ENCODE results near the gene RALGPS1. TPM values are rescaled to one million over a fixed set of nuclear protein-coding genes. Genes with fewer than 3 reads are reported as not detected.

RALGPS1 gene
- total and polyA plus RNA-seq, 2 of the 13 experiments (the other 11 are each of a cell fraction or from before 2014, with no cell fraction given): 3.7 to 6.5 TPM

DNA sequence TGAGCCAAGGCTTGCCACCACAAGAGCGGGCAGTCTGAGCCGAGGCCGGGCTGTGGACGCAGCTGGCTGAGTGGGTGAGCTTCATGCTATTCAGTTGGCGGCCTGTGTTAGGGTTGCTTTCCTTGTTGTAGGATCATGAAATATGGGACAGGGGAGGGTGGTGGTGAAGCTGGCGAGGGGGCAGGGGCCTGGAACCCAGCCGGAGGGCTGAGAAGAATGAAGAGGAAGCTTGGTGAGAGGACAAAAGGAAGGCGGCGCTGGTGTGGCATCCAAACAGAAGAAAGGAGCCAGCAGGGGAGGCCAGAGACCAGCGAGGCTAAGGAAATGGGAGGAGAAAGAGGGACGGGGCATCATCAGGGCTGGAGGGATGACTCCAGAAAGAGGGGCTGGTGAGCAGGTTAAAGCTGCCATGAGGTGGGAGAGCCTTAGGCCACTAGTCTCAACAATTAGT lies 18.3 kb downstream of the RALGPS1 start (continued):
- TF ChIP-seq RBFOX2 (IDR thresholded peaks at IDR 0.05; ENCODE audit: low read depth, low read length) (no peak), RFXANK (CRISPR knock-in tag; IDR thresholded peaks at IDR 0.05) (no peak), TBX3 (IDR thresholded peaks at IDR 0.05; ENCODE audit: borderline replicate concordance) (no peak)
- TF ChIP-seq, protein P1, sequence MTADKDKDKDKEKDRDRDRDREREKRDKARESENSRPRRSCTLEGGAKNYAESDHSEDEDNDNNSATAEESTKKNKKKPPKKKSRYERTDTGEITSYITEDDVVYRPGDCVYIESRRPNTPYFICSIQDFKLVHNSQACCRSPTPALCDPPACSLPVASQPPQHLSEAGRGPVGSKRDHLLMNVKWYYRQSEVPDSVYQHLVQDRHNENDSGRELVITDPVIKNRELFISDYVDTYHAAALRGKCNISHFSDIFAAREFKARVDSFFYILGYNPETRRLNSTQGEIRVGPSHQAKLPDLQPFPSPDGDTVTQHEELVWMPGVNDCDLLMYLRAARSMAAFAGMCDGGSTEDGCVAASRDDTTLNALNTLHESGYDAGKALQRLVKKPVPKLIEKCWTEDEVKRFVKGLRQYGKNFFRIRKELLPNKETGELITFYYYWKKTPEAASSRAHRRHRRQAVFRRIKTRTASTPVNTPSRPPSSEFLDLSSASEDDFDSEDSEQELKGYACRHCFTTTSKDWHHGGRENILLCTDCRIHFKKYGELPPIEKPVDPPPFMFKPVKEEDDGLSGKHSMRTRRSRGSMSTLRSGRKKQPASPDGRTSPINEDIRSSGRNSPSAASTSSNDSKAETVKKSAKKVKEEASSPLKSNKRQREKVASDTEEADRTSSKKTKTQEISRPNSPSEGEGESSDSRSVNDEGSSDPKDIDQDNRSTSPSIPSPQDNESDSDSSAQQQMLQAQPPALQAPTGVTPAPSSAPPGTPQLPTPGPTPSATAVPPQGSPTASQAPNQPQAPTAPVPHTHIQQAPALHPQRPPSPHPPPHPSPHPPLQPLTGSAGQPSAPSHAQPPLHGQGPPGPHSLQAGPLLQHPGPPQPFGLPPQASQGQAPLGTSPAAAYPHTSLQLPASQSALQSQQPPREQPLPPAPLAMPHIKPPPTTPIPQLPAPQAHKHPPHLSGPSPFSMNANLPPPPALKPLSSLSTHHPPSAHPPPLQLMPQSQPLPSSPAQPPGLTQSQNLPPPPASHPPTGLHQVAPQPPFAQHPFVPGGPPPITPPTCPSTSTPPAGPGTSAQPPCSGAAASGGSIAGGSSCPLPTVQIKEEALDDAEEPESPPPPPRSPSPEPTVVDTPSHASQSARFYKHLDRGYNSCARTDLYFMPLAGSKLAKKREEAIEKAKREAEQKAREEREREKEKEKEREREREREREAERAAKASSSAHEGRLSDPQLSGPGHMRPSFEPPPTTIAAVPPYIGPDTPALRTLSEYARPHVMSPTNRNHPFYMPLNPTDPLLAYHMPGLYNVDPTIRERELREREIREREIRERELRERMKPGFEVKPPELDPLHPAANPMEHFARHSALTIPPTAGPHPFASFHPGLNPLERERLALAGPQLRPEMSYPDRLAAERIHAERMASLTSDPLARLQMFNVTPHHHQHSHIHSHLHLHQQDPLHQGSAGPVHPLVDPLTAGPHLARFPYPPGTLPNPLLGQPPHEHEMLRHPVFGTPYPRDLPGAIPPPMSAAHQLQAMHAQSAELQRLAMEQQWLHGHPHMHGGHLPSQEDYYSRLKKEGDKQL (CRISPR knock-in tag; IDR thresholded peaks at IDR 0.05; ENCODE audit: low read depth): no peak

DNA sequence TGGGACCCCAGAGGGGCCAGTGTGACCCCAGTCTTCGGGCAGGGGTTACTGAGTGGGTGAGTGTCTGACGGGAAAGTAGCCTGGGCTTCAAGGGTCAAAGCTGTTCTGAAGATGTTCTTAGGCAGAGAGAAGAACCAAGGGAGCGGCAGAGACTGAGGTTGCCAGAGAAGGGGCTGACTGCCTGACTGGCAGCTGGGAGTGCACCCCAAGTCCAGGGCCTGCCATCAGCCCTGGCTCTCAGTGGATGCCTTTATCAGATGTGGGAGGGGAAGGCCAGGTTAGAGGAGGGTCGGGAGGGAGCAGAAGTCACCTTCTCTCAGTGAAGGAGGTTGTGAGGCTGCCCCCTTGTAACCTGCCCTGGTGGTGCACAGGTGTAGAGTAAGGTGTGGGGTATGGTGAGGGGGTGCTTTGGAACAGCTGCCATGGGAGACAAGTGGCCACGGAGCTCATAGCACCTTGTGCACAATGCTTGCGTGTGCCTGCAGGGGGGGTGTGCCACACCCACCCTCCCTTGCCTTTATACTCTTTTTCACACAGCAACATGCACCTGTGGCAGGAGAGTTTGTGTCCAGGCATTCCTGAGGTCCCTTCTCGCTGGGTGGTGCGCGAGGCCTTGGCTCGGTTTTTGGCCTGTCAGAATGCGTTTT lies 18.9 kb downstream of the RALGPS1 start:
- no peaks in the 10 kb centered on the region for H3K36me3 ChIP-seq (replicated peaks in 1 of 2; ENCODE audit: control insufficient read depth in 1 of 2, insufficient read depth in 2 of 2, low read length in 2 of 2)
- no peak overlapping the region for H3K4me2 ChIP-seq (ENCODE audit: low read depth, low read length)
- no peaks in the 10 kb centered on the region for H4K20me1 ChIP-seq (ENCODE audit: insufficient read depth, low read length)
- DNase-seq (ENCODE audit: low spot score): no peak
- in situ Hi-C loops (cut with HindIII; ENCODE audit: extremely low pct_ligation_motif_present, low pct_unique_long_range_greater_than_20kb): no loop called here
- no peak overlapping the region for H3K9ac ChIP-seq (ENCODE audit: insufficient read depth, low read depth, low read length)
- ATAC-seq: peak; percentile 59
- WGBS (ENCODE audit: low lambda C conversion rate): 77% methylated on average over 9 of the region's 11 CpGs
- intact Hi-C loops (cut with micrococcal nuclease; ENCODE audit: unreplicated experiment): no loop called here
- peaks cover 10% of the 10 kb centered on the region for H3K4me1 ChIP-seq (ENCODE audit: insufficient read depth, low read length)
- no peak overlapping the region for H2AFZ ChIP-seq (ENCODE audit: low read length)
- POLR2A ChIA-PET: no interaction called here
- no peak for FAIRE-seq
- H3K9me3 ChIP-seq (ENCODE audit: low read length): no peaks in the 10 kb centered on the region
- H3K27ac ChIP-seq (ENCODE audit: extremely low read length, insufficient read depth, low read length): no peak overlapping the region
- no TSS peak for BruUV-seq (replicated peaks)
- no peaks in the 10 kb centered on the region; a peak in 1 of 5 replicates for H3K27me3 ChIP-seq (ENCODE audit: control insufficient read depth in 1 of 2, insufficient read depth in 2 of 2, low read length in 2 of 2)
- H3K79me2 ChIP-seq (ENCODE audit: insufficient read depth, low read length): no peaks in the 10 kb centered on the region
- CTCF ChIA-PET (ENCODE audit: low intra/inter-chr PET ratio, low total read pairs): no interaction called here
- H3K4me3 ChIP-seq (replicated peaks in 1 of 3; ENCODE audit: insufficient read depth in 1 of 3, low read depth in 2 of 3, low read length in 3 of 3): no peak overlapping the region
- TF ChIP-seq ADNP (CRISPR knock-in tag; IDR thresholded peaks at IDR 0.05) (no peak), ZNF430 (CRISPR knock-in tag; IDR thresholded peaks at IDR 0.05) (no peak), ZNF616 (CRISPR knock-in tag; IDR thresholded peaks at IDR 0.05; ENCODE audit: low read depth) (no peak), GZF1 (CRISPR knock-in tag; IDR thresholded peaks at IDR 0.05) (no peak), ZNF530 (CRISPR knock-in tag; IDR thresholded peaks at IDR 0.05; ENCODE audit: low read depth) (no peak), ZNF326 (CRISPR knock-in tag; IDR thresholded peaks at IDR 0.05; ENCODE audit: borderline replicate concordance) (no peak), ZNF274 (CRISPR knock-in tag; IDR thresholded peaks at IDR 0.05) (no peak), KLF9 (CRISPR knock-in tag; IDR thresholded peaks at IDR 0.05; ENCODE audit: low read depth) (no peak), CENPT (CRISPR knock-in tag; IDR thresholded peaks at IDR 0.05; ENCODE audit: low read depth) (no peak), ZNF652 (CRISPR knock-in tag; IDR thresholded peaks at IDR 0.05; ENCODE audit: borderline replicate concordance, low read depth) (no peak), PRMT3 (CRISPR knock-in tag; IDR thresholded peaks at IDR 0.05; ENCODE audit: borderline replicate concordance, low read depth) (no peak), ZNF781 (CRISPR knock-in tag; IDR thresholded peaks at IDR 0.05; ENCODE audit: borderline replicate concordance, not compliant biosample characterization) (no peak)
- TF ChIP-seq, protein P2, sequence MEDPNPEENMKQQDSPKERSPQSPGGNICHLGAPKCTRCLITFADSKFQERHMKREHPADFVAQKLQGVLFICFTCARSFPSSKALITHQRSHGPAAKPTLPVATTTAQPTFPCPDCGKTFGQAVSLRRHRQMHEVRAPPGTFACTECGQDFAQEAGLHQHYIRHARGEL (CRISPR knock-in tag; IDR thresholded peaks at IDR 0.05): no peak
- TF ChIP-seq, protein P3, sequence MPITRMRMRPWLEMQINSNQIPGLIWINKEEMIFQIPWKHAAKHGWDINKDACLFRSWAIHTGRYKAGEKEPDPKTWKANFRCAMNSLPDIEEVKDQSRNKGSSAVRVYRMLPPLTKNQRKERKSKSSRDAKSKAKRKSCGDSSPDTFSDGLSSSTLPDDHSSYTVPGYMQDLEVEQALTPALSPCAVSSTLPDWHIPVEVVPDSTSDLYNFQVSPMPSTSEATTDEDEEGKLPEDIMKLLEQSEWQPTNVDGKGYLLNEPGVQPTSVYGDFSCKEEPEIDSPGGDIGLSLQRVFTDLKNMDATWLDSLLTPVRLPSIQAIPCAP (CRISPR knock-in tag; IDR thresholded peaks at IDR 0.05; ENCODE audit: low read depth): no peak

All from HepG2 (cell line).